GM12878 (cell line): ENCODE measurements around the gene NCF4. TPM values are rescaled to one million over a fixed set of nuclear protein-coding genes. Genes with fewer than 3 reads are reported as not detected.

ENCODE experiments used
- ATAC-seq: fragments of 200-7000 bp; cut with Tn5 transposase; 3 replicates; pipeline ENCODE4 v1.9.1; 2020; ENCODE audit warnings: mild to moderate bottlenecking, moderate library complexity
- BruUV-seq: library from RNA; stranded (reverse); fragments of 400-500 nt; replicated peaks from 2 replicates; lab custom pipeline; 2021; lab: Mats Ljungman, UMichigan
- CTCF ChIA-PET: fragments of 300-600 bp; sonication (Branson Sonifier 250); formaldehyde crosslinking; extraction: SDS; loops from one replicate; lab custom pipeline; 2021; ENCODE audit warnings: inconsistent platforms; lab: Yijun Ruan, JAX
- POLR2A ChIA-PET: fragments of 350-600 bp; formaldehyde crosslinking; extraction: SDS; loops from one replicate; lab custom pipeline; 2021; ENCODE audit warnings: inconsistent platforms; lab: Charles Lee
- RAD21 ChIA-PET: fragments of 300-600 bp; sonication (Branson Sonifier 250); formaldehyde crosslinking; loops from one replicate; lab custom pipeline; 2023; ENCODE audit warnings: antibody characterized with exemption; ENCODE audit not compliant: unreplicated experiment; lab: Charles Lee
- SMC1A ChIA-PET: fragments of 300-600 bp; sonication (Branson Sonifier 250); formaldehyde crosslinking; loops from one replicate; lab custom pipeline; 2023; ENCODE audit not compliant: unreplicated experiment, uncharacterized antibody; lab: Charles Lee
- DNase-seq: peaks from one replicate; pipeline ENCODE4 v3.0.0-alpha.2; 2011; ENCODE audit warnings: low read depth, low spot score
- FAIRE-seq: peaks from 3 replicates; lab custom pipeline; 2011; peaks lifted over from hg19 to GRCh38; lab: Jason Lieb, UNC
- H2AFZ ChIP-seq: 2 replicates; pipeline ENCODE4 v1.6.0; 2011; ENCODE audit warnings: low read depth, low read length, control low read depth; ENCODE audit not compliant: control insufficient read depth
- H3K27ac ChIP-seq: 2 replicates; pipeline ENCODE4 v1.5.1; 2011; ENCODE audit warnings: control low read depth; ENCODE audit not compliant: control insufficient read depth, insufficient read depth
- H3K27me3 ChIP-seq, 2 experiments: replicated peaks in 1 of 2; 2 replicates each; pipeline versions ENCODE4 v1.6.0 to v1.6.1; 2011; ENCODE audit warnings: low read length in 1 of 2; ENCODE audit not compliant: control insufficient read depth in 2 of 2, insufficient read depth in 2 of 2
- H3K36me3 ChIP-seq, 2 experiments: 2 replicates each; pipeline ENCODE4 v1.5.1; 2011; ENCODE audit warnings: low read length in 1 of 2; ENCODE audit not compliant: control insufficient read depth in 2 of 2, insufficient read depth in 2 of 2
- H3K4me1 ChIP-seq: 2 replicates; pipeline ENCODE4 v1.6.1; 2011; ENCODE audit warnings: mild to moderate bottlenecking, low read length, moderate library complexity, mixed read lengths; ENCODE audit not compliant: control insufficient read depth, insufficient read depth
- H3K4me2 ChIP-seq: 2 replicates; pipeline ENCODE4 v1.6.0; 2011; ENCODE audit warnings: control low read depth; ENCODE audit not compliant: control insufficient read depth, insufficient read depth
- H3K4me3 ChIP-seq: fragments of 200-600 bp; sonication (generic); 2 replicates; pipeline ENCODE4 v1.5.1; 2016
- H3K79me2 ChIP-seq: 2 replicates; pipeline ENCODE4 v1.6.0; 2011; ENCODE audit warnings: low read length; ENCODE audit not compliant: control insufficient read depth, insufficient read depth
- H3K9ac ChIP-seq: 2 replicates; pipeline ENCODE4 v1.8.0; 2011; ENCODE audit warnings: low read length, control low read depth, mixed read lengths; ENCODE audit not compliant: control insufficient read depth, insufficient read depth
- H3K9me3 ChIP-seq: replicated peaks from 3 replicates; pipeline ENCODE4 v1.5.1; 2011; ENCODE audit warnings: mild to moderate bottlenecking, low read length; ENCODE audit not compliant: control insufficient read depth, insufficient read depth
- H4K20me1 ChIP-seq: 2 replicates; pipeline ENCODE4 v1.6.0; 2011; ENCODE audit not compliant: control insufficient read depth, insufficient read depth
- BCL11A ChIP-seq: IDR thresholded peaks from 2 replicates; pipeline ENCODE4 v1.6.1; 2011; ENCODE audit warnings: low read depth, low read length
- CHD1 ChIP-seq: IDR thresholded peaks from 2 replicates; pipeline ENCODE4 v1.6.1; 2012; ENCODE audit warnings: low read depth, low read length, improper control_type of control experiment
- EGR1 ChIP-seq, 2 experiments: IDR thresholded peaks; 1 replicate in 1 of 2; 2 replicates in 1 of 2; pipeline ENCODE4 v1.6.1; 2011 to 2012; ENCODE audit warnings: low read depth in 2 of 2, low read length in 2 of 2, borderline replicate concordance in 1 of 2, mild to moderate bottlenecking in 1 of 2, moderate library complexity in 1 of 2
- EZH2 ChIP-seq: IDR thresholded peaks from 2 replicates; pipeline ENCODE4 v1.6.1; 2012; ENCODE audit warnings: low read depth, mild to moderate bottlenecking, control low read depth, inconsistent platforms, low read length, borderline replicate concordance; ENCODE audit not compliant: control insufficient read depth
- IKZF1 ChIP-seq: fragments of 450-650 bp; conservative IDR thresholded peaks from 2 replicates; pipeline ENCODE4 v1.6.1; 2017; ENCODE audit warnings: antibody characterized with exemption, mild to moderate bottlenecking
- MEF2B ChIP-seq: fragments of 450-650 bp; IDR thresholded peaks from 2 replicates; pipeline ENCODE4 v1.6.1; 2018; ENCODE audit warnings: mild to moderate bottlenecking, moderate library complexity; ENCODE audit not compliant: partially characterized antibody, poor library complexity, severe bottlenecking
- PML ChIP-seq: IDR thresholded peaks from 2 replicates; pipeline ENCODE4 v1.6.1; 2012; ENCODE audit warnings: low read length, inconsistent platforms
- RAD51 ChIP-seq: fragments of 450-650 bp; IDR thresholded peaks from 2 replicates; pipeline ENCODE4 v1.6.1; 2016; ENCODE audit warnings: moderate library complexity, mild to moderate bottlenecking, inconsistent platforms
- SMAD1 ChIP-seq: fragments of 450-650 bp; IDR thresholded peaks from 2 replicates; pipeline ENCODE4 v1.6.1; 2018; ENCODE audit warnings: mild to moderate bottlenecking, low read depth; ENCODE audit not compliant: partially characterized antibody
- SMAD5 ChIP-seq: IDR thresholded peaks from 2 replicates; pipeline ENCODE4 v1.6.1; 2016; ENCODE audit warnings: antibody characterized with exemption, low read depth
- SREBF1 ChIP-seq: IDR thresholded peaks from 2 replicates; pipeline ENCODE4 v1.6.1; 2012; ENCODE audit warnings: mild to moderate bottlenecking, low read length
- TCF3 ChIP-seq: IDR thresholded peaks from 2 replicates; pipeline ENCODE4 v1.6.1; 2012; ENCODE audit warnings: low read depth, mild to moderate bottlenecking, low read length, borderline replicate concordance; ENCODE audit not compliant: insufficient read depth
- YY1 ChIP-seq: IDR thresholded peaks from 2 replicates; pipeline ENCODE4 v1.6.1; 2011; ENCODE audit warnings: low read depth, mild to moderate bottlenecking, low read length
- WGBS: methylation state at CpG from one replicate; pipeline ENCODE4 v1.1.6; 2016; ENCODE audit warnings: low lambda C conversion rate; ENCODE audit not compliant: insufficient replicate concordance, insufficient coverage; ENCODE audit errors: missing lambda C conversion rate; 5-methylcytosine and 5-hydroxymethylcytosine counted together
- in situ Hi-C: fragments of 300-500 bp; cut with MboI; formaldehyde crosslinking; loops from 9 replicates; pipeline ENCODE4 v1.14.3; 2018; ENCODE audit warnings: mixed read lengths
- intact Hi-C: fragments of 100-400 bp; cut with micrococcal nuclease; formaldehyde crosslinking; loops from one replicate; pipeline ENCODE4 v1.14.2; 2022; ENCODE audit not compliant: unreplicated experiment
- polyA plus RNA-seq, 11 experiments: library from polyadenylated mRNA; depleted of rRNA in 4 of 11; unstranded in 6 of 11; stranded (reverse) in 5 of 11; fragments of >200 nt; fragmentation: Nextera tagmentation in 4 of 11; fragmentation: Illumina TruSeq in 1 of 11; extraction: Ambion mirVana in 4 of 11; extraction: Trizol in 1 of 11; gene quantifications; 1 replicate in 1 of 11; 2 replicates in 10 of 11; pipeline versions ENCODE4 v1.2.1 to v1.2.3, GENCODE V29; 2011 to 2016; ENCODE audit warnings: inconsistent platforms in 2 of 11, missing spikeins in 2 of 11, low read depth in 1 of 11
- total RNA-seq, 4 experiments: library from RNA; depleted of rRNA in 3 of 4; stranded (reverse); fragments of >200 nt in 3 of 4; fragmentation: Illumina TruSeq in 1 of 4; extraction: Trizol in 1 of 4; gene quantifications; 2 replicates each; pipeline versions ENCODE4 v1.2.1 to v1.2.3, GENCODE V29; 2013 to 2021
- TF ChIP-seq, protein P1 (sequence below): IDR thresholded peaks from 2 replicates; pipeline ENCODE4 v1.6.1; 2011; ENCODE audit warnings: low read depth, low read length, improper control_type of control experiment, borderline replicate concordance
- TF ChIP-seq, protein P2 (sequence below), 3 experiments: IDR thresholded peaks in 2 of 3; conservative IDR thresholded peaks in 1 of 3; 2 replicates each; pipeline ENCODE4 v1.5.1; 2011; ENCODE audit warnings: low read depth in 3 of 3, low read length in 3 of 3, mild to moderate bottlenecking in 3 of 3, control low read depth in 2 of 3, moderate library complexity in 2 of 3, inconsistent platforms in 1 of 3, mixed read lengths in 1 of 3; ENCODE audit not compliant: control insufficient read depth in 2 of 3, insufficient read depth in 1 of 3; ENCODE audit errors: extremely low read depth in 1 of 3
- TF ChIP-seq, protein P3 (sequence below): fragments of 450-650 bp; IDR thresholded peaks from 2 replicates; pipeline ENCODE4 v1.6.1; 2016; ENCODE audit warnings: mild to moderate bottlenecking

NCF4 gene
- total and polyA plus RNA-seq, 10 of the 15 experiments (the other 5 are each of a cell fraction or from before 2014, with no cell fraction given) = 22.9 to 136 (median 72.5) TPM

DNA sequence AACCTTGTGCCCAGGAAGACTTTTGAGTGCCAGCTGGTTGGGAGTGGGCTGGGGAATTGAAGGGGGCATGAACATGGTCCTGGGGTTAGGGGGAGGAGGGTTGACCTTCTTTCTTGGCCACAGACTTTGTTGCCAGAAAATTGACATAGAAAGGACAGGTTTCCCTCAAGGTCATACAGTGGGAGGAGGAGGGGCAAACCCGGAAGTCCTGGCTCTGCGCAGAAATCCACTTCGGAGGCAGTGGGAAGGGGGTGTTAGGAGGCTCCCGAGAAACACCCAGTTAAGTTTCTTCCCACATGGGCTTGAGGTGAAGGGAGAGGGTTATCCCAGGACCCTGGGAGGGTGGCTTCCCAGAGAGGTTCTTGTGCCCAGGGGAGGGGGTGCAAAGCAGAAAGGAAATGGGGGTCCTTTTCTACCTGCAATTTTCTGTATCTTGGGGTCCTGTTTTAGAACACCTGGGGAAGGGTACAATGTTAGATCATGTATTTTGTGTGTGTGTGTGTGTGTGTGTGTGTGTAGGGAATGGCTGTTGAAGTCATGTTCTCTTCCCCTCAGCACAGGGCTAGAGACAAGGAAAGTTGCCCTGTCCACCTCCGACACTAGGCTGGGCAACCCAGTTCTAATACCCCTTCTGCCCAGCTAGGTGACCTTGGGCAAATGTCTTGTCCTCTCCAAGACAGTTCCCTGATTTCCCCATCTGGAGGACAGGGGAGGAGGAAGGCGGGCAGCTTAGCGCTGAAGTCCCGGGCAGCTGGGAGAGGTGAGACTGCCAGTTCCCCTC lies 45.1 kb upstream of the NCF4 start:
- Histone ChIP-seq H3K79me2 (no peaks in the 10 kb centered on the region), H3K27ac (no peak overlapping the region), H3K4me2 (no peak overlapping the region), H3K4me1 (no peaks in the 10 kb centered on the region), H3K4me3 (no peak overlapping the region), H3K9me3 (no peaks in the 10 kb centered on the region), H4K20me1 (no peaks in the 10 kb centered on the region), H3K36me3 (no peaks in the 10 kb centered on the region), H3K9ac (no peak overlapping the region), H3K27me3 (peaks cover 19 to 23% of the 10 kb centered on the region in 2 experiments), H2AFZ (no peak overlapping the region)
- in situ Hi-C loops (no loop called here), intact Hi-C loops (no loop called here)
- no peak for TF ChIP-seq SMAD5
- TF ChIP-seq IKZF1 = no peak
- TF ChIP-seq, protein P1, sequence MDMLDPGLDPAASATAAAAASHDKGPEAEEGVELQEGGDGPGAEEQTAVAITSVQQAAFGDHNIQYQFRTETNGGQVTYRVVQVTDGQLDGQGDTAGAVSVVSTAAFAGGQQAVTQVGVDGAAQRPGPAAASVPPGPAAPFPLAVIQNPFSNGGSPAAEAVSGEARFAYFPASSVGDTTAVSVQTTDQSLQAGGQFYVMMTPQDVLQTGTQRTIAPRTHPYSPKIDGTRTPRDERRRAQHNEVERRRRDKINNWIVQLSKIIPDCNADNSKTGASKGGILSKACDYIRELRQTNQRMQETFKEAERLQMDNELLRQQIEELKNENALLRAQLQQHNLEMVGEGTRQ = no peak
- no peak for TF ChIP-seq PML
- no peak for TF ChIP-seq CHD1
- no peak for TF ChIP-seq YY1
- TF ChIP-seq SMAD1 = no peak
- no peak for TF ChIP-seq RAD51
- TF ChIP-seq, protein P2, sequence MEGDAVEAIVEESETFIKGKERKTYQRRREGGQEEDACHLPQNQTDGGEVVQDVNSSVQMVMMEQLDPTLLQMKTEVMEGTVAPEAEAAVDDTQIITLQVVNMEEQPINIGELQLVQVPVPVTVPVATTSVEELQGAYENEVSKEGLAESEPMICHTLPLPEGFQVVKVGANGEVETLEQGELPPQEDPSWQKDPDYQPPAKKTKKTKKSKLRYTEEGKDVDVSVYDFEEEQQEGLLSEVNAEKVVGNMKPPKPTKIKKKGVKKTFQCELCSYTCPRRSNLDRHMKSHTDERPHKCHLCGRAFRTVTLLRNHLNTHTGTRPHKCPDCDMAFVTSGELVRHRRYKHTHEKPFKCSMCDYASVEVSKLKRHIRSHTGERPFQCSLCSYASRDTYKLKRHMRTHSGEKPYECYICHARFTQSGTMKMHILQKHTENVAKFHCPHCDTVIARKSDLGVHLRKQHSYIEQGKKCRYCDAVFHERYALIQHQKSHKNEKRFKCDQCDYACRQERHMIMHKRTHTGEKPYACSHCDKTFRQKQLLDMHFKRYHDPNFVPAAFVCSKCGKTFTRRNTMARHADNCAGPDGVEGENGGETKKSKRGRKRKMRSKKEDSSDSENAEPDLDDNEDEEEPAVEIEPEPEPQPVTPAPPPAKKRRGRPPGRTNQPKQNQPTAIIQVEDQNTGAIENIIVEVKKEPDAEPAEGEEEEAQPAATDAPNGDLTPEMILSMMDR (IDR thresholded peaks at IDR 0.05 in 2 of 3, conservative IDR thresholded peaks at IDR 0.05 in 1 of 3; ENCODE audit: control insufficient read depth in 2 of 3, extremely low read depth in 1 of 3, insufficient read depth in 1 of 3, low read depth in 3 of 3, low read length in 3 of 3) = no peak
- TF ChIP-seq BCL11A = no peak
- TF ChIP-seq EGR1 (IDR thresholded peaks at IDR 0.05; ENCODE audit: borderline replicate concordance in 1 of 2, low read depth in 2 of 2, low read length in 2 of 2) = no peak
- no peak for TF ChIP-seq MEF2B
- no peak for TF ChIP-seq EZH2
- no peak for TF ChIP-seq TCF3
- TF ChIP-seq SREBF1 = no peak
- TF ChIP-seq, protein P3, sequence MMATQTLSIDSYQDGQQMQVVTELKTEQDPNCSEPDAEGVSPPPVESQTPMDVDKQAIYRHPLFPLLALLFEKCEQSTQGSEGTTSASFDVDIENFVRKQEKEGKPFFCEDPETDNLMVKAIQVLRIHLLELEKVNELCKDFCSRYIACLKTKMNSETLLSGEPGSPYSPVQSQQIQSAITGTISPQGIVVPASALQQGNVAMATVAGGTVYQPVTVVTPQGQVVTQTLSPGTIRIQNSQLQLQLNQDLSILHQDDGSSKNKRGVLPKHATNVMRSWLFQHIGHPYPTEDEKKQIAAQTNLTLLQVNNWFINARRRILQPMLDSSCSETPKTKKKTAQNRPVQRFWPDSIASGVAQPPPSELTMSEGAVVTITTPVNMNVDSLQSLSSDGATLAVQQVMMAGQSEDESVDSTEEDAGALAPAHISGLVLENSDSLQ = no peak
- ChIA-PET POLR2A (no interaction called here), RAD21 (no interaction called here), SMC1A (no interaction called here), CTCF (no interaction called here)
- FAIRE-seq (no peak), ATAC-seq (no peak), DNase-seq (no peak)
- WGBS = 34% methylated on average over 8 of the region's 8 CpGs
- no TSS peak for BruUV-seq
